Adipocyte (in vitro differentiated cells): Measurements from ENCODE around the gene TARS3.

ENCODE experiments used
- DNase-seq: peaks from one replicate; pipeline ENCODE4 v3.0.0-alpha.2; 2015; ENCODE audit warnings: low read depth
- H3K27me3 ChIP-seq: replicated peaks from 2 replicates; pipeline ENCODE4 v1.7.0; 2013; ENCODE audit warnings: mild to moderate bottlenecking, low read length, moderate library complexity; ENCODE audit not compliant: control insufficient read depth, insufficient read depth
- H3K36me3 ChIP-seq: 2 replicates; pipeline ENCODE4 v1.7.0; 2013; ENCODE audit warnings: low read length, mild to moderate bottlenecking, moderate library complexity; ENCODE audit not compliant: control insufficient read depth, insufficient read depth, severe bottlenecking
- H3K4me1 ChIP-seq: 2 replicates; pipeline ENCODE4 v1.7.0; 2013; ENCODE audit warnings: mild to moderate bottlenecking, low read length, moderate library complexity; ENCODE audit not compliant: control insufficient read depth, insufficient read depth
- H3K4me3 ChIP-seq: 2 replicates; pipeline ENCODE4 v1.7.0; 2013; ENCODE audit warnings: mild to moderate bottlenecking, low read length, moderate library complexity
- H3K9ac ChIP-seq: 2 replicates; pipeline ENCODE4 v1.7.0; 2013; ENCODE audit warnings: mild to moderate bottlenecking, low read length, moderate library complexity
- H3K9me3 ChIP-seq: 2 replicates; pipeline ENCODE4 v1.7.0; 2013; ENCODE audit warnings: mild to moderate bottlenecking, low read length, moderate library complexity; ENCODE audit not compliant: control insufficient read depth

The TARS3 gene

GRCh38 chr15:101652786-101653430 is 71.4 kb downstream of the TARS3 start:
- H3K9ac ChIP-seq = peak overlapping the region; percentile 93
- H3K4me3 ChIP-seq = peak overlapping the region; percentile 95
- H3K4me1 ChIP-seq = peaks cover 32% of the 10 kb centered on the region
- peak; percentile 68 for DNase-seq
- peaks cover 19% of the 10 kb centered on the region for H3K36me3 ChIP-seq
- no peaks in the 10 kb centered on the region for H3K27me3 ChIP-seq
- H3K9me3 ChIP-seq = no peaks in the 10 kb centered on the region

DNA sequence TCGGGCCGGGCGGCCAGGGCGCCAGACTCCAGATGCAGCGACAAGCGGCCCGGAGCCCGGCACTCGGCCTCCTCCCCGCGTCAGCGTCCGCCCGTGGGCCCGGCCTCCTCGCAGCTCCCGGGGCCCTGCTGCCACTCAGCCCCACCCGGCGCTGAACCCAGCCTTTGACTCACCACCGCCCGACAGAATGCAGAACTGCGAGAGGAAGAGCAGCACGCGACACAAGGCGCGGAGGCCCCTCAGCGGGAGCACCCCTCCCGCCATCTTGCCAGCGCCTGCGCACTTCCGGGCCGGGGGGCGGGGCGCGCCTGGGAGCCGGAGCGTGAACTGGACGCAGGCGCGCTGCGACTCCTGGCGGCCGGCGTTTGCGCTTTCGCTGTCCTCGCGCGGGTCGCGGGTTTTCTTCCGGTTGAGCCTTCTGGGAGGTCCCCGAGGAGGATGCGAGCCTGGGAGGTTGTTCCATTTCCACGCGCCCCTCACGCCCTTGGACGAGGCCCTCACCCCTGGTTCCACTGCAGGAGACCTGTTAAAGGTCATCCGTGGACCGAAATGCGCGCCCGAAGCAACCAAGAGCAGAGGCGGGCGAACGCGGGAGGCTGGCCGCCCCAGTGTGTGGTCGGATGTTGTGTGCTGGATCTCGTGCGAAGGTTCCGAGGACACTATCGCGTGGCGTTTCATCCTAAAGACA is 72.0 kb downstream of the TARS3 start, which contains the start of gene TM2D3:
TM2D3 (minus strand) TSS at position 284 of the 688 bp plus-strand sequence; CDS start at position 264, 20 bp downstream.
- H3K9ac ChIP-seq = peak within 1 kb of the TSS; percentile 93
- H3K27me3 ChIP-seq = no peaks in the 10 kb centered on the region
- DNase-seq = peak; percentile 98
- H3K4me1 ChIP-seq = peaks cover 32% of the 10 kb centered on the region
- H3K36me3 ChIP-seq = peaks cover 23% of the 10 kb centered on the region
- H3K9me3 ChIP-seq = no peaks in the 10 kb centered on the region
- H3K4me3 ChIP-seq = peak within 1 kb of the TSS; percentile 95

DNA sequence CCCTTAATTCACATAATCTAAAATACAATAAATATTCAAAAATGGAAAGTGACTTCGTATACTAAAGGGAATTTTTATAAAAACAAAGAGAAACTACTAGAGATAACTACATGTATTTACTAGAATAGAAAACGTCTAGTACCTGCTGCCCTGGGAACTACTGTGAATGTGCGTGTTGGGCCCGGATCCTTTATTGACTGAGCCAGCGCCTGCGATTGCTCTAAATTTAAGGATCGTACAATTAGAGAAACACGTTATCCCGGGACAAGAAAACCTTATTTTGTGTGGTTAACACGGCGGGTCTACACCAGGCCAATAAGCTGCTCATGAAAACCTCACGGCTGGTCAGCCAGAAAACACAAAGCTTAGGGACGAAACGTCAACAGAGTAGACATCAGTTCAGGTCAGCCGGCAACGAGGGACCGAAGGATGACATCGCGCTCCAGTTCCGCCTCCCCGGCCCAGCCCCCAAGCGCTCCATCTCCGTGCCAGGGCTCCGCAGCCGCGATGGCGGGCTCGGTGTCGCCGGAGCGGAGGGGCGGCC is 72.6 kb downstream of the TARS3 start:
- H3K9ac ChIP-seq = peak overlapping the region; percentile 93
- no peaks in the 10 kb centered on the region for H3K27me3 ChIP-seq
- H3K4me3 ChIP-seq = peak overlapping the region; percentile 95
- no peak for DNase-seq
- no peaks in the 10 kb centered on the region for H3K9me3 ChIP-seq
- peaks cover 32% of the 10 kb centered on the region for H3K4me1 ChIP-seq
- peaks cover 29% of the 10 kb centered on the region for H3K36me3 ChIP-seq

GRCh38 chr15:101650145-101650544 is 74.1 kb downstream of the TARS3 start:
- H3K4me3 ChIP-seq = peak overlapping the region; percentile 95

GRCh38 chr15:101648356-101648755 is 75.9 kb downstream of the TARS3 start:
- H3K27me3 ChIP-seq = no peaks in the 10 kb centered on the region
- DNase-seq = no peak
- H3K4me1 ChIP-seq = peaks cover 25% of the 10 kb centered on the region
- H3K36me3 ChIP-seq = peaks cover 58% of the 10 kb centered on the region
- no peak overlapping the region for H3K9ac ChIP-seq
- H3K9me3 ChIP-seq = no peaks in the 10 kb centered on the region
- H3K4me3 ChIP-seq = no peak overlapping the region

More at GRCh38 chr15:101650145-101650544, 74.1 kb downstream of the TARS3 start:
- Histone ChIP-seq H3K4me1 (peaks cover 32% of the 10 kb centered on the region), H3K9me3 (no peaks in the 10 kb centered on the region), H3K9ac (peak overlapping the region; percentile 93), H3K36me3 (peaks cover 41% of the 10 kb centered on the region), H3K27me3 (no peaks in the 10 kb centered on the region)
- DNase-seq = no peak

- Histone ChIP-seq H3K9ac (no peak overlapping the region), H3K27me3 (no peaks in the 10 kb centered on the region), H3K9me3 (no peaks in the 10 kb centered on the region), H3K4me3 (no peak overlapping the region), H3K4me1 (peaks cover 18% of the 10 kb centered on the region), H3K36me3 (peaks cover 67% of the 10 kb centered on the region)
- no peak for DNase-seq
Measured at GRCh38 chr15:101647251-101647650, 77.0 kb downstream of the TARS3 start.

GRCh38 chr15:101646672-101647071 is 77.6 kb downstream of the TARS3 start:
- H3K36me3 ChIP-seq = peaks cover 72% of the 10 kb centered on the region
- H3K9me3 ChIP-seq = no peaks in the 10 kb centered on the region
- no peaks in the 10 kb centered on the region for H3K27me3 ChIP-seq
- no peak overlapping the region for H3K4me3 ChIP-seq
- H3K9ac ChIP-seq = no peak overlapping the region
- DNase-seq = peak; percentile 16
- H3K4me1 ChIP-seq = peaks cover 20% of the 10 kb centered on the region

DNA sequence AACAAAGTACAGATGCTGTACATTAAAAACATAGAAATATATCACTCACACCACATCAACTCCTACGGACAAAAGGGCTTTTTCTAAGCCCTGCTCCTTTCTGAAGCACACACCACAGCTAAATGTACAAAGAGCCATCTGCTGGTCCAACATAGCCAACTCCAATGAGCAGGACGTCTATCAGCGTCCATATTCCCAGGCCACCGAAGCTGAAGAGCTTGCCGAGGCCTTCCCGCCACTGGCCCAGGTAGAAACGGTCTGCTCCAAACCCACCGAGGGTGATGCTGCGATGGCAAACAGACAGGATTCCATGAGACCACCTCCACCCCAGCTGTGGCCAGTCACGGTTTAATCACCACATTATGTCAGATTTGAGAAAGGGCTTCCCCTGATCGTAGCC is 81.9 kb downstream of the TARS3 start:
- Histone ChIP-seq H3K4me3 (no peak overlapping the region), H3K36me3 (peaks cover 72% of the 10 kb centered on the region), H3K9me3 (no peaks in the 10 kb centered on the region), H3K4me1 (peaks cover 16% of the 10 kb centered on the region), H3K9ac (no peak overlapping the region), H3K27me3 (no peaks in the 10 kb centered on the region)
- no peak for DNase-seq

GRCh38 chr15:101641894-101642293 is 82.4 kb downstream of the TARS3 start:
- H3K4me3 ChIP-seq = no peak overlapping the region
- peaks cover 67% of the 10 kb centered on the region for H3K36me3 ChIP-seq
- no peaks in the 10 kb centered on the region for H3K27me3 ChIP-seq
- no peak for DNase-seq
- H3K9ac ChIP-seq = no peak overlapping the region
- no peaks in the 10 kb centered on the region for H3K9me3 ChIP-seq
- H3K4me1 ChIP-seq = peaks cover 17% of the 10 kb centered on the region

GRCh38 chr15:101641129-101641764 is 83.0 kb downstream of the TARS3 start:
- DNase-seq = peak; percentile 88
- H3K36me3 ChIP-seq = peaks cover 66% of the 10 kb centered on the region
- peak overlapping the region; percentile 30 for H3K4me3 ChIP-seq
- peak overlapping the region; percentile 45 for H3K9ac ChIP-seq
- no peaks in the 10 kb centered on the region for H3K9me3 ChIP-seq
- no peaks in the 10 kb centered on the region for H3K27me3 ChIP-seq
- peaks cover 17% of the 10 kb centered on the region for H3K4me1 ChIP-seq

- no peaks in the 10 kb centered on the region for H3K9me3 ChIP-seq
- H3K4me3 ChIP-seq = no peak overlapping the region
- H3K36me3 ChIP-seq = peaks cover 51% of the 10 kb centered on the region
- no peaks in the 10 kb centered on the region for H3K27me3 ChIP-seq
- H3K9ac ChIP-seq = no peak overlapping the region
- peaks cover 17% of the 10 kb centered on the region for H3K4me1 ChIP-seq
- no peak for DNase-seq
Measured at GRCh38 chr15:101639667-101640066, 84.6 kb downstream of the TARS3 start.
